Measurements from ENCODE around the gene GALNT2. TPM values are rescaled to one million over a fixed set of nuclear protein-coding genes. Genes with fewer than 3 reads are reported as not detected.

GALNT2 gene
- total and polyA plus RNA-seq, 2 of the 4 experiments (the other 2 are of a cell fraction) = 50.4 to 189 TPM

DNA sequence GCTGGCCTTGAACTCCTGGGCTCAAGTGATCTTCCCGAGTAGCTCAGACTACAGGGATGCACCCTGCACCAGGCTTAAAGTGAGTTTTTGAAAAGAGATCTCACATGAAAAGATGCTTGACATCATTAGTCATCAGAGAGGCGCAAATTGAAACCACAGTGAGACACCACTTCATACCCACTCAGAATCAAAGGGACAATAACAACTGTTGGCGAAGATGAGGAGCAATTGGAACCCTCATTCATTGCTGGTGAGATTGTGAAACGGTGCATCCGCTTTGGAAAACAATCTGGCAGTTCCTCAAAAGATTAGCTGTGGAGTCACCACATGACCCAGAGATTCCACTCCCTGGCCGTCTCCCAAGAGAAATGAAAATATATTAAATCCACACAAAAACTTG lies 236.8 kb downstream of the GALNT2 start:
- Histone ChIP-seq H4K91ac (ENCODE audit: insufficient read depth, low read depth, low read length) (no peak overlapping the region), H3K23ac (ENCODE audit: low read depth, low read length) (no peak overlapping the region), H3K14ac (replicated peaks; ENCODE audit: low read depth, low read length) (no peak overlapping the region), H3K9me1 (ENCODE audit: insufficient read depth, low read length) (no peaks in the 10 kb centered on the region), H4K5ac (ENCODE audit: low read depth, low read length) (no peak overlapping the region), H3K79me1 (ENCODE audit: low read depth in 1 of 2, low read length in 2 of 2) (no peaks in the 10 kb centered on the region), H3K4me1 (ENCODE audit: control insufficient read depth, insufficient read depth, low read length) (no peaks in the 10 kb centered on the region), H3K56ac (ENCODE audit: extremely low read depth, insufficient read depth, low read length) (no peak overlapping the region), H2AFZ (replicated peaks; ENCODE audit: low read length, poor library complexity) (no peak overlapping the region), H2BK20ac (ENCODE audit: low read depth, low read length) (no peak overlapping the region), H2BK5ac (ENCODE audit: low read depth, low read length, poor library complexity, severe bottlenecking) (no peak overlapping the region), H3K9me3 (ENCODE audit: control insufficient read depth, insufficient read depth, low read length) (no peaks in the 10 kb centered on the region), H2AK9ac (replicated peaks; ENCODE audit: low read depth, low read length, poor library complexity) (no peak overlapping the region), H3K4me2 (ENCODE audit: low read depth, low read length) (peak overlapping the region; percentile 1; the same call in 1 of the 2 replicates), H3K27me3 (ENCODE audit: control insufficient read depth, insufficient read depth, low read length) (peaks cover 2% of the 10 kb centered on the region), H4K8ac (ENCODE audit: low read depth in 2 of 2, low read length in 2 of 2) (no peak overlapping the region), H2BK120ac (ENCODE audit: low read depth, low read length) (no peak overlapping the region), H2BK15ac (ENCODE audit: low read depth, low read length) (no peak overlapping the region), H2AK5ac (ENCODE audit: low read depth, low read length) (no peak overlapping the region), H3K4ac (ENCODE audit: low read depth, low read length) (no peak overlapping the region), H3K27ac (ENCODE audit: insufficient read depth, low read length) (no peak overlapping the region), H3K18ac (ENCODE audit: low read depth, low read length) (no peak overlapping the region), H4K20me1 (ENCODE audit: insufficient read depth, low read length) (no peaks in the 10 kb centered on the region), H3K4me3 (ENCODE audit: insufficient read depth, low read depth, low read length) (no peak overlapping the region), H3K36me3 (ENCODE audit: control insufficient read depth, insufficient read depth, low read length) (no peaks in the 10 kb centered on the region), H3K9ac (ENCODE audit: low read depth, low read length) (no peak overlapping the region)
- POLR2A ChIA-PET (ENCODE audit: unreplicated experiment) = no interaction called here
- dilution Hi-C loops (cut with HindIII; ENCODE audit: low sequenced_read_pairs, unreplicated experiment) = no loop called here
- intact Hi-C loops (cut with micrococcal nuclease) = no loop called here
- DNase-seq = peak; percentile 48
- peak; percentile 59 for ATAC-seq (ENCODE audit: low read depth)
- CTCF ChIA-PET = no interaction called here
- peak; percentile 76 for TF ChIP-seq CEBPB (IDR thresholded peaks at IDR 0.05; ENCODE audit: low read depth, low read length)
- TF ChIP-seq, protein P1, sequence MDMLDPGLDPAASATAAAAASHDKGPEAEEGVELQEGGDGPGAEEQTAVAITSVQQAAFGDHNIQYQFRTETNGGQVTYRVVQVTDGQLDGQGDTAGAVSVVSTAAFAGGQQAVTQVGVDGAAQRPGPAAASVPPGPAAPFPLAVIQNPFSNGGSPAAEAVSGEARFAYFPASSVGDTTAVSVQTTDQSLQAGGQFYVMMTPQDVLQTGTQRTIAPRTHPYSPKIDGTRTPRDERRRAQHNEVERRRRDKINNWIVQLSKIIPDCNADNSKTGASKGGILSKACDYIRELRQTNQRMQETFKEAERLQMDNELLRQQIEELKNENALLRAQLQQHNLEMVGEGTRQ (IDR thresholded peaks at IDR 0.05; ENCODE audit: low read depth, low read length) = peak; percentile 43; the same call in 1 of the 2 replicates
- no peak for TF ChIP-seq MAFK (IDR thresholded peaks at IDR 0.05; ENCODE audit: low read depth, low read length)
- no TSS peak for BruUV-seq (replicated peaks)
- in situ Hi-C loops (cut with MboI; ENCODE audit: low sequenced_read_pairs) = loop anchor here (25.0 kb wide), 1 partner anchor 1042 kb away; the partner anchor contains the start of gene RAB4A
- WGBS, 2 experiments (ENCODE audit: extremely low coverage in 2 of 2, insufficient read length in 1 of 2) = no CpG with 5 or more reads among the region's 6 CpGs

Measured in IMR-90 (cell line).